Measurements from ENCODE around the gene UBR1. TPM values are rescaled to one million over a fixed set of nuclear protein-coding genes. Genes with fewer than 3 reads are reported as not detected.

The UBR1 gene
- total RNA-seq, 1 experiment from 2014 or later, result 17.9 TPM

GRCh38 chr15:43144512-43144911, 38.7 kb upstream of the UBR1 start:
- H3K27me3 ChIP-seq (ENCODE audit: insufficient read depth, low read length), result no peaks in the 10 kb centered on the region
- ChIA-PET POLR2A (no interaction called here), CTCF (no interaction called here), RAD21 (ENCODE audit: low non-redundant PET in 1 of 2, low total read pairs in 2 of 2, uncharacterized antibody in 2 of 2, unreplicated experiment in 2 of 2) (no interaction called here)
- H3K4me3 ChIP-seq (replicated peaks in 1 of 2; ENCODE audit: low read depth in 1 of 2, low read length in 2 of 2), result no peak overlapping the region
- TF ChIP-seq JUND (IDR thresholded peaks at IDR 0.05) (no peak), FOSL1 (IDR thresholded peaks at IDR 0.05; ENCODE audit: low read depth) (no peak), ZFX (IDR thresholded peaks at IDR 0.05) (no peak), TCF7L2 (IDR thresholded peaks at IDR 0.05; ENCODE audit: borderline replicate concordance, extremely low read depth, insufficient read depth, insufficient read length) (no peak), ATF3 (IDR thresholded peaks at IDR 0.05) (no peak), EZH2 (IDR thresholded peaks at IDR 0.05) (no peak), EZH2phosphoT487 (IDR thresholded peaks at IDR 0.05; ENCODE audit: borderline replicate concordance) (no peak), REST (IDR thresholded peaks at IDR 0.05; ENCODE audit: low read depth) (no peak), CBX3 (IDR thresholded peaks at IDR 0.05; ENCODE audit: low read depth) (no peak), EGR1 (IDR thresholded peaks at IDR 0.05; ENCODE audit: low read depth) (no peak), SP1 (IDR thresholded peaks at IDR 0.05; ENCODE audit: low read depth) (no peak)
- TF ChIP-seq, protein P1, sequence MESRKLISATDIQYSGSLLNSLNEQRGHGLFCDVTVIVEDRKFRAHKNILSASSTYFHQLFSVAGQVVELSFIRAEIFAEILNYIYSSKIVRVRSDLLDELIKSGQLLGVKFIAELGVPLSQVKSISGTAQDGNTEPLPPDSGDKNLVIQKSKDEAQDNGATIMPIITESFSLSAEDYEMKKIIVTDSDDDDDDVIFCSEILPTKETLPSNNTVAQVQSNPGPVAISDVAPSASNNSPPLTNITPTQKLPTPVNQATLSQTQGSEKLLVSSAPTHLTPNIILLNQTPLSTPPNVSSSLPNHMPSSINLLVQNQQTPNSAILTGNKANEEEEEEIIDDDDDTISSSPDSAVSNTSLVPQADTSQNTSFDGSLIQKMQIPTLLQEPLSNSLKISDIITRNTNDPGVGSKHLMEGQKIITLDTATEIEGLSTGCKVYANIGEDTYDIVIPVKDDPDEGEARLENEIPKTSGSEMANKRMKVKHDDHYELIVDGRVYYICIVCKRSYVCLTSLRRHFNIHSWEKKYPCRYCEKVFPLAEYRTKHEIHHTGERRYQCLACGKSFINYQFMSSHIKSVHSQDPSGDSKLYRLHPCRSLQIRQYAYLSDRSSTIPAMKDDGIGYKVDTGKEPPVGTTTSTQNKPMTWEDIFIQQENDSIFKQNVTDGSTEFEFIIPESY (IDR thresholded peaks at IDR 0.05; ENCODE audit: extremely low read depth, insufficient replicate concordance, low read length), result no peak
- H3K9ac ChIP-seq (ENCODE audit: low read length), result no peak overlapping the region
- H3K9me2 ChIP-seq (ENCODE audit: insufficient read depth), result no peaks in the 10 kb centered on the region
- H3K27ac ChIP-seq (ENCODE audit: low read depth, low read length), result no peak overlapping the region
- no peak overlapping the region for H3K4me2 ChIP-seq (ENCODE audit: low read length)
- no peak for ATAC-seq
- H3K79me2 ChIP-seq (ENCODE audit: insufficient read depth, low read length), result no peaks in the 10 kb centered on the region
- intact Hi-C loops (cut with micrococcal nuclease), result no loop called here
- H3K36me3 ChIP-seq (ENCODE audit: control insufficient read depth in 1 of 2, insufficient read depth in 2 of 2, low read length in 2 of 2), result peaks cover 5 to 10% of the 10 kb centered on the region in 2 experiments; a peak in 3 of 4 replicates
- no peak for DNase-seq (ENCODE audit: low read depth, low spot score)
- H4K20me1 ChIP-seq (ENCODE audit: insufficient read depth), result no peaks in the 10 kb centered on the region
- BruUV-seq (replicated peaks), result no TSS peak
- no peaks in the 10 kb centered on the region for H3K4me1 ChIP-seq (ENCODE audit: control insufficient read depth in 1 of 2, insufficient read depth in 2 of 2, low read length in 2 of 2)
- no peak overlapping the region for H2AFZ ChIP-seq (ENCODE audit: low read depth, low read length, poor library complexity, severe bottlenecking)
- H3K9me3 ChIP-seq (ENCODE audit: control insufficient read depth in 1 of 2, insufficient read depth in 1 of 2, low read depth in 1 of 2, low read length in 2 of 2), result no peaks in the 10 kb centered on the region

Measured in HCT116 (cell line).